HG02610 (cell line): Measurements from ENCODE around the gene MSL1.

Experiments used
- ATAC-seq: cut with Tn5 transposase; IDR thresholded peaks from one replicate; pipeline ENCODE4 v1.9.1; 2021; ENCODE audit warnings: mild to moderate bottlenecking, moderate library complexity; ENCODE audit not compliant: unreplicated experiment

Gene MSL1

GRCh38 chr17:40090237-40091119 is 31.3 kb upstream of the MSL1 start:
- ATAC-seq = no peak

- ATAC-seq = no peak
Observed at GRCh38 chr17:40091691-40092397, 29.9 kb upstream of the MSL1 start.

GRCh38 chr17:40092581-40092980 is 29.2 kb upstream of the MSL1 start:
- ATAC-seq = no peak

- no peak for ATAC-seq
Observed at GRCh38 chr17:40093005-40093579, 28.7 kb upstream of the MSL1 start.

- no peak for ATAC-seq
Observed at GRCh38 chr17:40093580-40094201, 28.1 kb upstream of the MSL1 start.

- ATAC-seq = no peak
Observed at GRCh38 chr17:40094874-40095273, 26.9 kb upstream of the MSL1 start.

GRCh38 chr17:40095351-40095943 is 26.3 kb upstream of the MSL1 start:
- no peak for ATAC-seq

GRCh38 chr17:40095944-40096791 is 25.6 kb upstream of the MSL1 start:
- ATAC-seq = peak; percentile 56

- ATAC-seq = no peak
Observed at GRCh38 chr17:40097087-40097486, 24.7 kb upstream of the MSL1 start.

- no peak for ATAC-seq
Observed at GRCh38 chr17:40097931-40098845, 23.6 kb upstream of the MSL1 start.

- peak; percentile 54 for ATAC-seq
Observed at GRCh38 chr17:40098846-40099618, 22.7 kb upstream of the MSL1 start.

- ATAC-seq = no peak
Observed at GRCh38 chr17:40099619-40100418, 22.0 kb upstream of the MSL1 start.

GRCh38 chr17:40100419-40100668 is 21.4 kb upstream of the MSL1 start, which contains the start of gene NR1D1:
NR1D1 (minus strand) TSS chr17:40100589; CDS start chr17:40100094, 495 bp downstream.
- no peak for ATAC-seq

- ATAC-seq = peak; percentile 23
Observed at GRCh38 chr17:40100669-40101366, 21.0 kb upstream of the MSL1 start.

GRCh38 chr17:40101367-40102210 is 20.2 kb upstream of the MSL1 start:
- ATAC-seq = no peak

- ATAC-seq = no peak
Observed at GRCh38 chr17:40103071-40103661, 18.6 kb upstream of the MSL1 start.
